A673 (cell line): ENCODE data around the gene DIS3L. TPM values are rescaled to one million over a fixed set of nuclear protein-coding genes. Genes with fewer than 3 reads are reported as not detected.

Experiments
- BruUV-seq: library from RNA; stranded (reverse); fragments of 400-500 nt; replicated peaks from 2 replicates; lab custom pipeline; 2021; lab: Mats Ljungman, UMichigan
- CTCF ChIA-PET: fragments of 300-600 bp; sonication (Branson Sonifier 250); formaldehyde crosslinking; loops from one replicate; lab custom pipeline; 2022; ENCODE audit warnings: antibody characterized with exemption; lab: Charles Lee
- POLR2A ChIA-PET: fragments of 300-600 bp; sonication (Branson Sonifier 250); formaldehyde crosslinking; loops from one replicate; lab custom pipeline; 2022; ENCODE audit warnings: antibody characterized with exemption; ENCODE audit not compliant: low non-redundant PET; lab: Charles Lee
- DNase-seq: peaks from one replicate; pipeline ENCODE4 v3.0.0-alpha.2; 2015; ENCODE audit warnings: low spot score
- H3K27ac ChIP-seq: fragments of 200-600 bp; sonication (generic); 2 replicates; pipeline ENCODE4 v1.5.1; 2016; ENCODE audit warnings: mixed run types, low read depth, mild to moderate bottlenecking, mixed read lengths, antibody characterized with exemption, low read length; ENCODE audit not compliant: poor library complexity, severe bottlenecking
- H3K27me3 ChIP-seq: fragments of 200-600 bp; sonication (generic); replicated peaks from 2 replicates; pipeline ENCODE4 v1.6.1; 2017; ENCODE audit warnings: mixed run types, low read depth, mild to moderate bottlenecking, mixed read lengths, antibody characterized with exemption, low read length; ENCODE audit not compliant: insufficient read depth, poor library complexity
- H3K36me3 ChIP-seq: fragments of 200-600 bp; sonication (generic); 2 replicates; pipeline ENCODE4 v1.6.1; 2016; ENCODE audit warnings: mixed run types, mild to moderate bottlenecking, mixed read lengths, antibody characterized with exemption, low read length; ENCODE audit not compliant: insufficient read depth, poor library complexity, severe bottlenecking
- H3K4me1 ChIP-seq: fragments of 200-600 bp; sonication (generic); 2 replicates; pipeline ENCODE4 v1.6.1; 2017; ENCODE audit warnings: mixed run types, mild to moderate bottlenecking, mixed read lengths, antibody characterized with exemption, low read length; ENCODE audit not compliant: insufficient read depth, poor library complexity, severe bottlenecking
- H3K4me3 ChIP-seq: fragments of 200-600 bp; sonication (generic); 2 replicates; pipeline ENCODE4 v1.5.1; 2016; ENCODE audit warnings: low read depth, mixed run types, mild to moderate bottlenecking, mixed read lengths, low read length; ENCODE audit not compliant: poor library complexity, severe bottlenecking
- H3K9me3 ChIP-seq: fragments of 200-600 bp; sonication (generic); 2 replicates; pipeline ENCODE4 v1.6.1; 2016; ENCODE audit warnings: mixed run types, low read depth, mild to moderate bottlenecking, mixed read lengths, antibody characterized with exemption, low read length; ENCODE audit not compliant: poor library complexity, severe bottlenecking
- CTCF ChIP-seq: fragments of 300-800, 200-600 bp; sonication (generic); conservative IDR thresholded peaks from 2 replicates; pipeline ENCODE4 v1.5.1; 2017; ENCODE audit warnings: low read depth, mild to moderate bottlenecking, antibody characterized with exemption, low read length, moderate library complexity, mixed read lengths
- EZH2 ChIP-seq: fragments of 200-600 bp; sonication (generic); IDR thresholded peaks from 2 replicates; pipeline ENCODE4 v1.6.1; 2017; ENCODE audit warnings: borderline replicate concordance, low read depth, mild to moderate bottlenecking, mixed read lengths, antibody characterized with exemption, low read length; ENCODE audit not compliant: poor library complexity, severe bottlenecking
- intact Hi-C: fragments of 100-400 bp; cut with micrococcal nuclease; formaldehyde crosslinking; loops from one replicate; pipeline ENCODE4 v1.10.0; 2022; ENCODE audit not compliant: unreplicated experiment
- total RNA-seq: library from RNA; stranded (reverse); gene quantifications from 2 replicates; pipeline ENCODE4 v1.2.3, GENCODE V29; 2021

DIS3L gene
- total RNA-seq, 1 experiment from 2014 or later, result 10.7 TPM

GRCh38 chr15:66292571-66293418 lies 573 bp upstream of the DIS3L start:
- TF ChIP-seq CTCF (no peak), EZH2 (no peak)

GRCh38 chr15:66294157-66294931 lies 976 bp downstream of the DIS3L start:
- H3K36me3 ChIP-seq, result no peaks in the 10 kb centered on the region
- peak overlapping the region; percentile 64 for H3K27ac ChIP-seq
- DNase-seq, result peak; percentile 49
- no peak for TF ChIP-seq EZH2
- no peak for TF ChIP-seq CTCF
- H3K9me3 ChIP-seq, result no peaks in the 10 kb centered on the region
- POLR2A ChIA-PET, result interaction anchor here (0.5 kb wide), 1 partner anchor 8 kb away, joined by 3 read pairs; no protein-coding TSS in a partner anchor
- no TSS peak for BruUV-seq
- CTCF ChIA-PET, result no interaction called here
- peak overlapping the region; percentile 50 for H3K4me3 ChIP-seq
- H3K27me3 ChIP-seq, result no peaks in the 10 kb centered on the region
- peaks cover 58% of the 10 kb centered on the region for H3K4me1 ChIP-seq
- intact Hi-C loops, result no loop called here

More at GRCh38 chr15:66292571-66293418, 573 bp upstream of the DIS3L start:
- no peaks in the 10 kb centered on the region for H3K9me3 ChIP-seq
- ChIA-PET CTCF (interaction anchor here (0.6 to 1.1 kb wide), 2 partner anchors 155 to 206 kb away, joined by 3 to 6 read pairs; no protein-coding TSS in a partner anchor), POLR2A (no interaction called here)
- intact Hi-C loops, result no loop called here
- peaks cover 50% of the 10 kb centered on the region for H3K4me1 ChIP-seq
- H3K27ac ChIP-seq, result peak overlapping the region; percentile 76
- DNase-seq, result no peak
- peak overlapping the region; percentile 50 for H3K4me3 ChIP-seq
- BruUV-seq, result TSS peak; percentile 64
- no peaks in the 10 kb centered on the region for H3K27me3 ChIP-seq
- no peaks in the 10 kb centered on the region for H3K36me3 ChIP-seq

GRCh38 chr15:66294932-66295235 lies 1.5 kb downstream of the DIS3L start:
- Histone ChIP-seq H3K9me3 (no peaks in the 10 kb centered on the region), H3K36me3 (no peaks in the 10 kb centered on the region), H3K4me3 (no peak overlapping the region), H3K27ac (no peak overlapping the region), H3K27me3 (no peaks in the 10 kb centered on the region), H3K4me1 (peaks cover 53% of the 10 kb centered on the region)
- peak; percentile 22 for DNase-seq
- intact Hi-C loops, result no loop called here
- no peak for TF ChIP-seq CTCF
- no peak for TF ChIP-seq EZH2
- no TSS peak for BruUV-seq
- ChIA-PET CTCF (no interaction called here), POLR2A (interaction anchor here (0.5 kb wide), 1 partner anchor 9 kb away, joined by 3 read pairs; no protein-coding TSS in a partner anchor)
